HG03060 (cell line): ENCODE data around the gene DHX30.
"Not testable (repeated sequence)": the region's sequence is repeated elsewhere in the genome, so short reads cannot be mapped to it uniquely, and the experiment has no call there.

Experiments used
- ATAC-seq: cut with Tn5 transposase; IDR thresholded peaks from one replicate; pipeline ENCODE4 v1.9.1; 2021; ENCODE audit warnings: low read depth, moderate number of reproducible peaks; ENCODE audit not compliant: unreplicated experiment

DHX30 gene

GRCh38 chr3:47874438-47874837 is 71.5 kb downstream of the DHX30 start:
- ATAC-seq, result no peak

- no peak for ATAC-seq
These were observed 72.0 kb downstream of the DHX30 start for GRCh38 chr3:47874913-47875312.

- no peak for ATAC-seq
These were observed 74.4 kb downstream of the DHX30 start for GRCh38 chr3:47877290-47877689.

DNA sequence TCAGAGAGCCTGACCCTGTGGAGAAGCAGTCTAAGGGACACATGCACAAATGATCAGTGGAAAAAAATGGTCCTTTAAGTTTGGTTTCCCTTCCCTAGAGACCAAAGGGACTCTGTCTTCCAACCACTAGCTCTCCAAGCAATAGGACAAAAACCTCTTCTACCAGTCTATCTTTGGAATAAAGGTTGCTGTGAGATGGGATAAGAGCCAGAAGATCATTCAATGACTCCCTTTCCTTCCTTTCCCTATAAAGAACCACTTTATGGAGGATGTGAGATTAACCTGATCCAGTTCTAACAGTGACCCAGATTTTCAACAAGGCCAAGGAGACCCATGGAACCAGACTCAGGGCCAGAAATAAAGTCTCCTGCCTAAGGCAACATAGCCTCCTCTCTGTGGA is 74.8 kb downstream of the DHX30 start:
- ATAC-seq, result no peak

- no peak for ATAC-seq
These were observed 79.4 kb downstream of the DHX30 start for GRCh38 chr3:47882338-47882737.

DNA sequence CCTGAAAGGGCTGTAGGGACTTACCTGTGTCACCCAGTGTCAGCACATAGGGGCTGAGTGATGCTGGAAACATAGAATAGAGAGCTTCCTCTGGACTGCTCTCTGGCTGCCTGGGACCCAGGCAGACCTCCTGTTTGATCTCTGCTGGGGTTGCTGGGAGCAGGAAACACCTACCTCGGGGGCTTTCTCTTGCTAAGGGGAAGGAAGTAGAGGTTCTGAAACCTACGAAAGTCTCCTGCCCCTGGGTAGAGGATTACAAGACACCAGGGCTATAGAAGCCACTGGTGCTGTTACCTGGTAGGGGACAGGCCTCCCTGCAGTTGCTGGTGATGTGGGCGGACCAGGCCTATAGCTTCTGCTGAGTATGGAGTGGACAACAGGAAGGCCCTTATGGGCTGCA is 81.7 kb downstream of the DHX30 start:
- no peak for ATAC-seq

DNA sequence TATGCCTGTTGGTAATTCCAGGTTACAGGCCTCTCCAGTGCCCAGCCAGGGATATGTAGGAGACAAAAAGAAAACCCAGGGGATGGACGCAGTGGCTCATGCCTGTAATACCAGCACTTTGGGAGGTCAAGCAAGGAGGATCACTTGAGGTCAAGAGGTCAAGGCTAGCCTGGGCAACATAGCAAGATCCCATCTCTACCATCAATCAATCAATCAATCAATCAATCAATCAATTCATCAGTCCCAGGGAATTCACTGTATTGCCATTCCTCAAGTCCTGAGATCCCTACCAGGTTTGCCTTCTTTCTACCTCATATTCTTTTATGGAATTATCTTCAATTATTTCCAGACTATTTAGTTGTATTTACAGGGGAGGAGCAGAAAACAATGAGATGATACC is 82.2 kb downstream of the DHX30 start:
- no peak for ATAC-seq

DNA sequence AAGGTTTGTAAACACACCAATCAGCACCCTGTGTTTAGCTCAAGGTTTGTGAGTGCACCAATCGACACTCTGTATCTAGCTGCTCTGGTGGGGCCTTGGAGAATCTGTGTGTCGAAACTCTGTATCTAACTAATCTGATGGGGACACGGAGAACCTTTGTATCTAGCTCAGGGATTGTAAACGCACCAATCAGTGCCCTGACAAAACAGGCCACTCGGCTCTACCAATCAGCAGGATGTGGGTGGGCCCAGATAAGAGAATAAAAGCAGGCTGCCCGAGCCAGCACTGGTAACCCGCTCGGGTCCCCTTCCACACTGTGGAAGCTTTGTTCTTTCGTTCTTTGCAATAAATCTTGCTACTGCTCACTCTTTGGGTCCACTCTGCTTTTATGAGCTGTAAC is 85.1 kb downstream of the DHX30 start:
- ATAC-seq, result not testable (repeated sequence)

GRCh38 chr3:47888986-47889757 is 86.2 kb downstream of the DHX30 start:
- no peak for ATAC-seq

- no peak for ATAC-seq
These were observed 87.3 kb downstream of the DHX30 start for GRCh38 chr3:47890126-47890827.

GRCh38 chr3:47890828-47891612 is 88.1 kb downstream of the DHX30 start:
- ATAC-seq, result no peak

DNA sequence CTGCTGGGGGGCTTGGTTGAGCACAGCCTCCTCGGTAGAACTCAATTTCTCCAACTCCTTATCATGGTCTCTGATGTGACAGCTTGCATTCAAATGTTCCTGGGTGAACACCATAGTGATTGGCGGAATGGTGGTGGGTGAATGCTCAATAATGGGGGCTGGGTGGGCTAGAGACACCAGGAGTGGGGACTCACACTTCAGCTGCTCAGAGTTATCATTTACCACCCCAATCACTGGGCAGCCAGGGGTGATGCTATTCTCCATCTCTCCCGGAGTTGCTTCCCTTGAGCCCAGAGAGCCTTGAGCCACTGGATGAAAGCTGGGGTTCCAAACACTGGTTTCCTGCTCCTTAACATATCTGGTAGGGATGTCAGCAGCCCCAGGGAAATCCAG is 88.7 kb downstream of the DHX30 start:
- no peak for ATAC-seq

- no peak for ATAC-seq
These were observed 89.5 kb downstream of the DHX30 start for GRCh38 chr3:47892286-47893040.

GRCh38 chr3:47895241-47895640 is 92.3 kb downstream of the DHX30 start:
- no peak for ATAC-seq

GRCh38 chr3:47896736-47897135 is 93.8 kb downstream of the DHX30 start:
- ATAC-seq, result no peak

- no peak for ATAC-seq
These were observed 95.0 kb downstream of the DHX30 start for GRCh38 chr3:47897954-47898353.

- no peak for ATAC-seq
These were observed 96.7 kb downstream of the DHX30 start for GRCh38 chr3:47899495-47900108.
